Measurements from ENCODE around the gene CAPN2.

Gene CAPN2

DNA sequence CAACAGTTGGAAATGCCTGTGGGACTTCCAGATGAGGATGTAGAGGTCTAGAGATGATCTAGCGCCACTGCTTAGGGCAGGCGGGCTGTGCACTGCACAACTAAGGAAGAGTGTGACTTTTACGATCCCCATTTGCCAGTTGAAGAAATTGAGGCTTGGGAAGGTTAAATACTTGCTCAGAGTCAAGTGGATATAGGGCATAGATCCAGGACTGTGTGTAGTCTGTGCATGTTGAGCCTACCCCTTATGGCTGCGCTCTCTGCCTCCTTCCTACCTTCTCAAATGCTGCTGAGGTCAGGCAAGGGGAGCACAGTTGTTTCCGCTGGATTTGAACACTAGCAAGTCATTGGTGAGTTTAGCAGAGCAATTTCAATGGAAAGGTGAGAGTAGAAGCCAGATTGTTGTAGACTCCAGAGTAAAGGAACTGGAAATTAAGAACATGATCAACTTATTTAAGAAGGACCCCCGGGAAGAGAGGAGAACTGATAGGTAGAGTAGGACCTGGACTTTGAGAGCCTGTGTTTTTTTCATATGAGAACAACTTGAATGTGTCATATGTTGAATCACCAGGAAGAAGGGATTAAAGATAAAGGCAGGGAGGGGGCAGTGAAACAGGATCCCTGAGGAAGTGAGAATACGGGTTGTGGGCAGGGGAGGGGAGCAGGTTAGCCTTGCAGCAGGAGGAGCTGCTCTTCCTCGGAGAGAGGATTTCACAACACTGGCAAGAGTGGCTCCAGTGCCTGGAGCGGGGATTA is 2.7 kb downstream of the CAPN2 start (continued):
- TF ChIP-seq ZNF596 (tag by site-specific recombination; IDR thresholded peaks at IDR 0.05) (no peak), PRDM10 (tag by site-specific recombination; IDR thresholded peaks at IDR 0.05) (peak; percentile 92), ZFP37 (tag by site-specific recombination; IDR thresholded peaks at IDR 0.05) (0 out of 2 replicates have a peak, but pooled peaks have one; percentile 60), ZNF48 (tag by site-specific recombination; IDR thresholded peaks at IDR 0.05) (no peak), AEBP2 (tag by site-specific recombination; IDR thresholded peaks at IDR 0.05; ENCODE audit: borderline replicate concordance) (no peak), ZNF530 (tag by site-specific recombination; IDR thresholded peaks at IDR 0.05; ENCODE audit: low read depth) (no peak), HOXD13 (CRISPR knock-in tag; IDR thresholded peaks at IDR 0.05; ENCODE audit: borderline replicate concordance) (no peak), ZNF777 (tag by site-specific recombination; IDR thresholded peaks at IDR 0.05; ENCODE audit: borderline replicate concordance) (no peak), ZBTB11 (tag by site-specific recombination; conservative IDR thresholded peaks at IDR 0.05; ENCODE audit: low read depth) (no peak), ZNF175 (tag by site-specific recombination; IDR thresholded peaks at IDR 0.05) (no peak), ZNF776 (tag by site-specific recombination; IDR thresholded peaks at IDR 0.05; ENCODE audit: borderline replicate concordance) (no peak), ZNF621 (tag by site-specific recombination; IDR thresholded peaks at IDR 0.05) (no peak), ZNF146 (tag by site-specific recombination; IDR thresholded peaks at IDR 0.05) (0 out of 2 replicates have a peak, but pooled peaks have one; percentile 12), ZNF266 (tag by site-specific recombination; IDR thresholded peaks at IDR 0.05; ENCODE audit: low read depth) (no peak), ZNF280C (tag by site-specific recombination; IDR thresholded peaks at IDR 0.05) (no peak), ZNF2 (tag by site-specific recombination; IDR thresholded peaks at IDR 0.05) (peak; percentile 81), ZNF660 (tag by site-specific recombination; IDR thresholded peaks at IDR 0.05) (peak; percentile 83), ZNF677 (tag by site-specific recombination; IDR thresholded peaks at IDR 0.05) (no peak), ZFP69B (tag by site-specific recombination; IDR thresholded peaks at IDR 0.05) (peak; percentile 97), ZNF521 (tag by site-specific recombination; IDR thresholded peaks at IDR 0.05) (no peak), ZNF324 (tag by site-specific recombination; IDR thresholded peaks at IDR 0.05) (peak; percentile 94; the same call in 1 of the 2 replicates), ZNF112 (tag by site-specific recombination; IDR thresholded peaks at IDR 0.05) (no peak), ZNF510 (tag by site-specific recombination; IDR thresholded peaks at IDR 0.05; ENCODE audit: insufficient replicate concordance) (no peak), SETDB1 (IDR thresholded peaks at IDR 0.05; ENCODE audit: insufficient read length, low read length) (no peak)
- TF ChIP-seq, protein P1, sequence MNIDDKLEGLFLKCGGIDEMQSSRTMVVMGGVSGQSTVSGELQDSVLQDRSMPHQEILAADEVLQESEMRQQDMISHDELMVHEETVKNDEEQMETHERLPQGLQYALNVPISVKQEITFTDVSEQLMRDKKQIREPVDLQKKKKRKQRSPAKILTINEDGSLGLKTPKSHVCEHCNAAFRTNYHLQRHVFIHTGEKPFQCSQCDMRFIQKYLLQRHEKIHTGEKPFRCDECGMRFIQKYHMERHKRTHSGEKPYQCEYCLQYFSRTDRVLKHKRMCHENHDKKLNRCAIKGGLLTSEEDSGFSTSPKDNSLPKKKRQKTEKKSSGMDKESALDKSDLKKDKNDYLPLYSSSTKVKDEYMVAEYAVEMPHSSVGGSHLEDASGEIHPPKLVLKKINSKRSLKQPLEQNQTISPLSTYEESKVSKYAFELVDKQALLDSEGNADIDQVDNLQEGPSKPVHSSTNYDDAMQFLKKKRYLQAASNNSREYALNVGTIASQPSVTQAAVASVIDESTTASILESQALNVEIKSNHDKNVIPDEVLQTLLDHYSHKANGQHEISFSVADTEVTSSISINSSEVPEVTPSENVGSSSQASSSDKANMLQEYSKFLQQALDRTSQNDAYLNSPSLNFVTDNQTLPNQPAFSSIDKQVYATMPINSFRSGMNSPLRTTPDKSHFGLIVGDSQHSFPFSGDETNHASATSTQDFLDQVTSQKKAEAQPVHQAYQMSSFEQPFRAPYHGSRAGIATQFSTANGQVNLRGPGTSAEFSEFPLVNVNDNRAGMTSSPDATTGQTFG (tag by site-specific recombination; IDR thresholded peaks at IDR 0.05; ENCODE audit: borderline replicate concordance) = no peak

Measured in HEK293 (cell line).